ENCODE measurements around the gene COL20A1. TPM values are rescaled to one million over a fixed set of nuclear protein-coding genes. Genes with fewer than 3 reads are reported as not detected.

Gene COL20A1
- total RNA-seq, 2 donors from 2014 or later: 7.1 TPM; not detected in 1

DNA sequence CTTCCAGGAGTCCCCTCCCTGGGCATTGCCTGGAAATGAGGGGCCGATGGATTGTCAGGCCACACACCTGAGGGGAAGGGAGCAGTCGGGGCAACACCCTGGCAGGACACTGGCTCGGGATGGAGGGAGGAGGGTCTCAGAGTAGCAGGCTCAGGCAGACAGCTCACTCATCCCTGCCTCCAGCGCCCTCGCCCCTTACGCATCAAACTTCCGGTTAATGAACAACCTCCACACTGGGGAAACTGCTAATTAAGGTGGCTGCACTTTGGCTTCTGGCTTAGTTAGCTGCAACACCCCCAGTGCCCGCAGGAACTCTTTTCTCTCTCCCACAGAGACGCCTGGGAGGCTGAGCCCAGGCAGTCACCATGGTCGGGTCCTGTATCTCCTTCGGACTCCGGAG is 81.5 kb downstream of the COL20A1 start:
- DNase-seq (ENCODE audit: low spot score): no peak
- Histone ChIP-seq H3K4me1 (replicated peaks) (no peaks in the 10 kb centered on the region), H3K27ac (no peak overlapping the region), H3K36me3 (no peaks in the 10 kb centered on the region), H3K9me3 (no peaks in the 10 kb centered on the region), H3K4me3 (no peak overlapping the region), H3K27me3 (replicated peaks; ENCODE audit: insufficient read depth) (peaks cover 30% of the 10 kb centered on the region)
- TF ChIP-seq POLR2A (IDR thresholded peaks at IDR 0.05) (no peak), POLR2AphosphoS5 (IDR thresholded peaks at IDR 0.05) (no peak)
- TF ChIP-seq, protein P1, sequence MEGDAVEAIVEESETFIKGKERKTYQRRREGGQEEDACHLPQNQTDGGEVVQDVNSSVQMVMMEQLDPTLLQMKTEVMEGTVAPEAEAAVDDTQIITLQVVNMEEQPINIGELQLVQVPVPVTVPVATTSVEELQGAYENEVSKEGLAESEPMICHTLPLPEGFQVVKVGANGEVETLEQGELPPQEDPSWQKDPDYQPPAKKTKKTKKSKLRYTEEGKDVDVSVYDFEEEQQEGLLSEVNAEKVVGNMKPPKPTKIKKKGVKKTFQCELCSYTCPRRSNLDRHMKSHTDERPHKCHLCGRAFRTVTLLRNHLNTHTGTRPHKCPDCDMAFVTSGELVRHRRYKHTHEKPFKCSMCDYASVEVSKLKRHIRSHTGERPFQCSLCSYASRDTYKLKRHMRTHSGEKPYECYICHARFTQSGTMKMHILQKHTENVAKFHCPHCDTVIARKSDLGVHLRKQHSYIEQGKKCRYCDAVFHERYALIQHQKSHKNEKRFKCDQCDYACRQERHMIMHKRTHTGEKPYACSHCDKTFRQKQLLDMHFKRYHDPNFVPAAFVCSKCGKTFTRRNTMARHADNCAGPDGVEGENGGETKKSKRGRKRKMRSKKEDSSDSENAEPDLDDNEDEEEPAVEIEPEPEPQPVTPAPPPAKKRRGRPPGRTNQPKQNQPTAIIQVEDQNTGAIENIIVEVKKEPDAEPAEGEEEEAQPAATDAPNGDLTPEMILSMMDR (IDR thresholded peaks at IDR 0.05): no peak
- intact Hi-C loops (cut with DNase I): no loop called here
- WGBS: 40% methylated on average over 11 of the region's 12 CpGs

DNA sequence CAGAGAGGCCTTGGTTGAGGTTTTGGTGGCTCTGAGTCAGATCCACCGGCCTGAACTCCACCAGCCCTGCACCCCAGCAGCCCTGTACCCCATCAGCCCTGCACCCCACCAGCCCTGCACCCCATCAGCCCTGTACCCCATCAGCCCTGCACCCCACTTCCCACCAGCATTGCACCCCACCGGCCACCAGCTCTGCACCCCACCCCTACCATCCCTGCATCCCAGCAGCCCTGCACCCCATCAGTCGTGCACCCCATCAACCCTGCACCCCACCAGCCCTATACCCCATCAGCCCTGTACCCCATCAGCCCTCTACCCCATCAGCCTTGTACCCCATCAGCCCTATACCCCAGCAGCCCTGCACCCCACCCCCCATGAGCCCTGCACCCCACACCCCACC is 82.5 kb downstream of the COL20A1 start:
- intact Hi-C loops (cut with DNase I): no loop called here
- Histone ChIP-seq H3K9me3 (no peaks in the 10 kb centered on the region), H3K36me3 (no peaks in the 10 kb centered on the region), H3K4me3 (no peak overlapping the region), H3K27ac (no peak overlapping the region), H3K27me3 (replicated peaks; ENCODE audit: insufficient read depth) (peaks cover 30% of the 10 kb centered on the region), H3K4me1 (replicated peaks) (no peaks in the 10 kb centered on the region)
- TF ChIP-seq, protein P1 (IDR thresholded peaks at IDR 0.05): no peak
- no peak for TF ChIP-seq POLR2A (IDR thresholded peaks at IDR 0.05)
- no peak for TF ChIP-seq POLR2AphosphoS5 (IDR thresholded peaks at IDR 0.05)
- no peak for DNase-seq (ENCODE audit: low spot score)
- WGBS: 76% methylated on average over 3 of the region's 3 CpGs

DNA sequence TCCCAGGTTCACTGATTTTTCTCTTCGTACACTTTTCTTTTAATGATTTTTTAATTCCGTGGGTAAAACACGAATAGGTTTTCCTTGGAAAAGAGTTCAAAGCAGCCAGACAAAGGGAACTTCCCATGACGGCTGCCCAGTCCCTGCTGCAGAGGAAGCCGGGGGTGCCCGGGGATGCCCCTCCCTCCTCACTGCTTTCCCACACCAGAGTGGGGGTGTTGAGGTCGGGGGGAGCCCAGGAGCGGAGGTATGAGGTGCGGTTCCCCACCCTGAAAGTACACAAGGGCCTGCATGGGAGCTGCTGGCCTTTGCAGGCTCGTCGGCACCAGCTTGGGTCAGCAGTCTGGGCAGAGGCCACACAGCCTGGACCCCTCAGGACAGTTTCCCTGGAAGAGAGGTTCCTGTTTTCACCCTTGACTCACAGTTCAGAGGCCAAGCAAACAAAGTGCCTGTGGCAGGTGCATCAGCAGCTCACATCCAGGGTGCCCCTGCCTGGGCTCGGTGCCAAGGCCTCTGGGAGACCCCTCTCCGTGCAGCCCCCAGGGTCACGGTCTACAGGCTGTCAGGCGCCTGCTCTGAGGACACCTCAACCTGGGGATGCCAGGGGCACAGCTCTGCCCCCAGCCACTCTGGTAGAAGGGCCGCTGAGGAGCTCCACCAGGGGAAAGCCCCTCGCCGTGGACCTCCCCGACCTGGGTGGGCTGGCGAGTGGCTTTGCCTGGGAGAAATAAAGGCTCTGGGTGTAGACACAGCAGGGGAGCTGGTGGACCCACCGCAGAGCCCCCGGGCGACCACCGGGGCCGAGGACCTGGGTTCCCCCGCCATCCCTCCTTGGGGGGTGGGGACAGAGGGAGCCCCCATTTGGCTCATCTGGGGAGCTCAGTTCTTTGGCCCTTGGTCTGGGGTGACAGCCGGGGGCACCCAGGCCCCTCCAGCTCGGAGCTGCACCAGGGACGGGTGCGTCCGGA is 83.6 kb downstream of the COL20A1 start:
- TF ChIP-seq POLR2A (IDR thresholded peaks at IDR 0.05): no peak
- TF ChIP-seq, protein P1 (IDR thresholded peaks at IDR 0.05): no peak
- Histone ChIP-seq H3K27me3 (replicated peaks; ENCODE audit: insufficient read depth) (peaks cover 26% of the 10 kb centered on the region), H3K4me3 (no peak overlapping the region), H3K27ac (no peak overlapping the region), H3K9me3 (no peaks in the 10 kb centered on the region), H3K4me1 (replicated peaks) (no peaks in the 10 kb centered on the region), H3K36me3 (no peaks in the 10 kb centered on the region)
- 39% methylated on average over 26 of the region's 31 CpGs for WGBS
- no peak for DNase-seq (ENCODE audit: low spot score)
- intact Hi-C loops (cut with DNase I): no loop called here

DNA sequence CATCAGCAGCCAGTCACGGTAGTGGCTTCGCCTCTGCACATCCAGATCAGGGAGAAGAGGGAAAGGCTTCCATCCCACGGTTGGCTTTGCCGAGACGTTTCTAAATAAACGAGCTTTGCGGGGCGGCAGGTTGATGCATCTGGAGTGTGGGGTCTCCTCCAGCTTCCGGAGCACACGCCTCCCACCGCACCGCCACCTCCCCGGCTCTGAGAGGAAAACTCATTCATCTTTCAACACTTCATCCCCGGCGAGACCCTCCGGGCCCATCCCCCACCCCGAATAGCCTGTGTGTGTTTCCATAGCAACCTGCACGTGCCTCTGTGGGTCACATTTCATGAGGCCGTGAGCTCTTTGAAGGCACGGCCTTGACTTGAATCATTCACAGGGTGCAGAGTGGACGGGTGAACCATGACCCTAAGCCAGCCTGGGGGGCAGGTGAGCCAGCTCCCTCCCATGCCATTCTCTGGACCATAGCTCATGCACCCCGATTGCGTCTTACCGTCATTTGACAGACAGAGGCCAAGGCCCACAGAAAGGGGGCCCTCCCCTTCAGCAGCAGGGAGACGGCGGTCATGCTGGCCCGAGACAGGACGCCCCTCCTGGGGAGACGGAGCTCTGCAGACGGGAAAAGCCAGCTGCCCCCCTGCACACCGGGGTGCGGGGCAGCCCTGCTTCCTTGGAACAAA is 84.4 kb downstream of the COL20A1 start:
- Histone ChIP-seq H3K36me3 (no peaks in the 10 kb centered on the region), H3K27me3 (replicated peaks; ENCODE audit: insufficient read depth) (peaks cover 26% of the 10 kb centered on the region), H3K4me3 (no peak overlapping the region), H3K4me1 (replicated peaks) (no peaks in the 10 kb centered on the region), H3K9me3 (no peaks in the 10 kb centered on the region), H3K27ac (no peak overlapping the region)
- TF ChIP-seq POLR2A (IDR thresholded peaks at IDR 0.05): no peak
- TF ChIP-seq, protein P1 (IDR thresholded peaks at IDR 0.05): no peak
- 16% methylated on average over 32 of the region's 32 CpGs for WGBS
- intact Hi-C loops (cut with DNase I): no loop called here
- no peak for DNase-seq (ENCODE audit: low spot score)

All from prostate gland (tissue), 2 donors.